ENCODE measurements around the gene STX12. TPM values are rescaled to one million over a fixed set of nuclear protein-coding genes. Genes with fewer than 3 reads are reported as not detected.
"Not testable (repeated sequence)": the region's sequence is repeated elsewhere in the genome, so short reads cannot be mapped to it uniquely, and the experiment has no call there.

Gene STX12
- total RNA-seq, 1 donor = 57.6 TPM

- no peak for TF ChIP-seq CTCF (IDR thresholded peaks at IDR 0.05; ENCODE audit: insufficient read depth, low read length)
- H3K4me3 ChIP-seq (ENCODE audit: low read depth, low read length) = peak overlapping the region; percentile 94
Measured at GRCh38 chr1:27774654-27775053, 1.6 kb downstream of the STX12 start.

GRCh38 chr1:27775336-27775735, 2.3 kb downstream of the STX12 start:
- DNase-seq (ENCODE audit: low read depth); H3K4me3 ChIP-seq (ENCODE audit: low read depth, low read length): not testable (repeated sequence)

More at GRCh38 chr1:27774654-27775053, 1.6 kb downstream of the STX12 start:
- DNase-seq (ENCODE audit: low read depth) = no peak

GRCh38 chr1:27776276-27776675, 3.3 kb downstream of the STX12 start:
- not testable (repeated sequence) for H3K4me3 ChIP-seq (ENCODE audit: low read depth, low read length); DNase-seq (ENCODE audit: low read depth)

GRCh38 chr1:27778056-27778455, 5.0 kb downstream of the STX12 start:
- no peak overlapping the region for H3K4me3 ChIP-seq (ENCODE audit: low read depth, low read length)
- DNase-seq (ENCODE audit: low read depth) = no peak
- no peak for TF ChIP-seq CTCF (IDR thresholded peaks at IDR 0.05; ENCODE audit: insufficient read depth, low read length)

- no peak for DNase-seq (ENCODE audit: low read depth)
- no peak for TF ChIP-seq CTCF (IDR thresholded peaks at IDR 0.05; ENCODE audit: insufficient read depth, low read length)
- no peak overlapping the region for H3K4me3 ChIP-seq (ENCODE audit: low read depth, low read length)
Measured at GRCh38 chr1:27779122-27779521, 6.1 kb downstream of the STX12 start.

GRCh38 chr1:27782950-27783349, 9.9 kb downstream of the STX12 start:
- no peak for DNase-seq (ENCODE audit: low read depth)
- TF ChIP-seq CTCF (IDR thresholded peaks at IDR 0.05; ENCODE audit: insufficient read depth, low read length) = no peak
- H3K4me3 ChIP-seq (ENCODE audit: low read depth, low read length) = no peak overlapping the region

GRCh38 chr1:27784700-27785099, 11.7 kb downstream of the STX12 start:
- TF ChIP-seq CTCF (IDR thresholded peaks at IDR 0.05; ENCODE audit: insufficient read depth, low read length) = no peak
- no peak overlapping the region for H3K4me3 ChIP-seq (ENCODE audit: low read depth, low read length)
- no peak for DNase-seq (ENCODE audit: low read depth)

- DNase-seq (ENCODE audit: low read depth) = peak; percentile 36
- no peak overlapping the region for H3K4me3 ChIP-seq (ENCODE audit: low read depth, low read length)
- TF ChIP-seq CTCF (IDR thresholded peaks at IDR 0.05; ENCODE audit: insufficient read depth, low read length) = no peak
Measured at GRCh38 chr1:27785781-27786455, 12.9 kb downstream of the STX12 start.

All from fibroblast of the aortic adventitia (primary cell).